AG04450 (cell line): ENCODE results near the gene DCUN1D3. TPM values are rescaled to one million over a fixed set of nuclear protein-coding genes. Genes with fewer than 3 reads are reported as not detected.

ENCODE experiments used
- CTCF ChIA-PET: fragments of 300-600, 350-600 bp; formaldehyde crosslinking; extraction: SDS; loops from one replicate; lab custom pipeline; 2022; ENCODE audit warnings: antibody characterized with exemption, inconsistent platforms; lab: Charles Lee
- POLR2A ChIA-PET: fragments of 350-600 bp; formaldehyde crosslinking; extraction: SDS; loops from one replicate; lab custom pipeline; 2021; ENCODE audit warnings: antibody characterized with exemption, inconsistent platforms; lab: Yijun Ruan, JAX
- DNase-seq: peaks from one replicate; pipeline ENCODE4 v3.0.0-alpha.2; 2011; ENCODE audit warnings: low read depth, low spot score
- H3K27ac ChIP-seq: one replicate; pipeline ENCODE4 v1.5.1; 2012; ENCODE audit warnings: low read depth, low read length, control low read depth
- H3K27me3 ChIP-seq: one replicate; pipeline ENCODE4 v1.6.0; 2012; ENCODE audit warnings: low read length; ENCODE audit not compliant: control insufficient read depth, insufficient read depth
- H3K4me3 ChIP-seq: 2 replicates; pipeline ENCODE4 v1.5.1; 2011; ENCODE audit warnings: mild to moderate bottlenecking, low read depth, low read length, control low read depth
- H3K9me3 ChIP-seq: 2 replicates; pipeline ENCODE4 v1.5.1; 2012; ENCODE audit warnings: low read length; ENCODE audit not compliant: control insufficient read depth, insufficient read depth
- polyA plus RNA-seq: library from polyadenylated mRNA; depleted of rRNA; stranded (reverse); fragments of >200 nt; gene quantifications from 2 replicates; pipeline ENCODE4 v1.2.3, GENCODE V29; 2011
- TF ChIP-seq, protein P1 (sequence below): IDR thresholded peaks from 2 replicates; pipeline ENCODE4 v1.5.1; 2011; ENCODE audit warnings: low read depth, low read length, control low read depth, inconsistent platforms

The DCUN1D3 gene
- polyA plus RNA-seq, 1 experiment: 11.3 TPM

DNA sequence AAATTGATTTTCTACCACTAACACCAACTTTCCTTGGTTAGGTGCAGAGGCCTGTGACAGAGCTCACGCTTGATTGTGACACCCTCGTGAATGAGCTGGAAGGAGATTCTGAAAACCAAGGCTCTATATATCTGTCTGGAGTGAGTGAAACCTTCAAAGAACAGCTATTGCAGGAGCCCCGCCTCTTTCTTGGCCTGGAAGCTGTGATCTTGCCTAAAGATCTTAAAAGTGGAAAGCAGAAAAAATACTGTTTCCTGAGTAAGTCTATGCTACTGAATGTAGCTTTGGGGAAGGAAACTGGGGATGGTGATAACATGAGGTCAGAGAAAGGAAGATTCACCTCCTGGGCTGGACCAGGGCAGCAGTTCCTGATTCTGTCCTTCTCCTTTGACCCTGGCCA, 55.6 kb downstream of the DCUN1D3 start:
- CTCF ChIA-PET: interaction anchor here (0.9 kb wide), 1 partner anchor 11 kb away, joined by 3 read pairs; no protein-coding TSS in a partner anchor
- Histone ChIP-seq H3K4me3 (no peak overlapping the region), H3K27me3 (no peaks in the 10 kb centered on the region), H3K27ac (no peak overlapping the region), H3K9me3 (no peaks in the 10 kb centered on the region)
- no peak for DNase-seq
- TF ChIP-seq, protein P1, sequence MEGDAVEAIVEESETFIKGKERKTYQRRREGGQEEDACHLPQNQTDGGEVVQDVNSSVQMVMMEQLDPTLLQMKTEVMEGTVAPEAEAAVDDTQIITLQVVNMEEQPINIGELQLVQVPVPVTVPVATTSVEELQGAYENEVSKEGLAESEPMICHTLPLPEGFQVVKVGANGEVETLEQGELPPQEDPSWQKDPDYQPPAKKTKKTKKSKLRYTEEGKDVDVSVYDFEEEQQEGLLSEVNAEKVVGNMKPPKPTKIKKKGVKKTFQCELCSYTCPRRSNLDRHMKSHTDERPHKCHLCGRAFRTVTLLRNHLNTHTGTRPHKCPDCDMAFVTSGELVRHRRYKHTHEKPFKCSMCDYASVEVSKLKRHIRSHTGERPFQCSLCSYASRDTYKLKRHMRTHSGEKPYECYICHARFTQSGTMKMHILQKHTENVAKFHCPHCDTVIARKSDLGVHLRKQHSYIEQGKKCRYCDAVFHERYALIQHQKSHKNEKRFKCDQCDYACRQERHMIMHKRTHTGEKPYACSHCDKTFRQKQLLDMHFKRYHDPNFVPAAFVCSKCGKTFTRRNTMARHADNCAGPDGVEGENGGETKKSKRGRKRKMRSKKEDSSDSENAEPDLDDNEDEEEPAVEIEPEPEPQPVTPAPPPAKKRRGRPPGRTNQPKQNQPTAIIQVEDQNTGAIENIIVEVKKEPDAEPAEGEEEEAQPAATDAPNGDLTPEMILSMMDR: no peak
- POLR2A ChIA-PET: no interaction called here

- no peak overlapping the region for H3K4me3 ChIP-seq
- ChIA-PET POLR2A (no interaction called here), CTCF (no interaction called here)
- no peaks in the 10 kb centered on the region for H3K27me3 ChIP-seq
- H3K9me3 ChIP-seq: no peaks in the 10 kb centered on the region
- TF ChIP-seq, protein P1: no peak
- DNase-seq: no peak
- no peak overlapping the region for H3K27ac ChIP-seq
Observed at GRCh38 chr16:20844054-20844453, 56.1 kb downstream of the DCUN1D3 start.

DNA sequence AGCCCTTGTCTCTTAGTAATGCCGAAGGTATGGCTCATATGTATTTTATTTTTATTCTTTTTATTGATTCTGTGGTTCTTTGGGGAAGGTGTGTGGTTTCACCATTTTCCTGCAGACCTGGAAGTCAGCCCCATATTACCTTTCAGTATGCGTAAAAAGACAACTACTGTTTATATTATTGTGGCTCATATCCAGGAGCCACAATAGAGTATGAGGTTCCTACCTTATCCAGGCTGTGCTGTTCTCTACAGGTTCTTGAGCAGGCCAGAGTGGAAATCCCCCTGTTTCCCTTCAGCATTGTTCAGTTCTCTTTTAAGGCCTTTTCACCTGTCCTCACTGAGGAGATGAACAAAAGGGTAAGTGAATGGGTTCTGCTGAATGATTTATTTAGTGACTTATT, 60.7 kb downstream of the DCUN1D3 start:
- POLR2A ChIA-PET: no interaction called here
- TF ChIP-seq, protein P1: no peak

GRCh38 chr16:20838240-20838639, 61.9 kb downstream of the DCUN1D3 start:
- CTCF ChIA-PET: no interaction called here
- TF ChIP-seq, protein P1: no peak
- Histone ChIP-seq H3K27me3 (no peaks in the 10 kb centered on the region), H3K4me3 (no peak overlapping the region), H3K27ac (no peak overlapping the region), H3K9me3 (no peaks in the 10 kb centered on the region)
- DNase-seq: no peak
- POLR2A ChIA-PET: no interaction called here

More for the DNA sequence above, 60.7 kb downstream of the DCUN1D3 start:
- no peak for DNase-seq
- Histone ChIP-seq H3K27me3 (no peaks in the 10 kb centered on the region), H3K4me3 (no peak overlapping the region), H3K27ac (no peak overlapping the region), H3K9me3 (no peaks in the 10 kb centered on the region)
- CTCF ChIA-PET: no interaction called here

GRCh38 chr16:20833086-20833485, 67.1 kb downstream of the DCUN1D3 start:
- H3K27ac ChIP-seq: no peak overlapping the region
- H3K27me3 ChIP-seq: no peaks in the 10 kb centered on the region
- DNase-seq: no peak
- CTCF ChIA-PET: interaction anchor here (0.7 to 1.5 kb wide), 5 partner anchors 10 to 468 kb away, joined by 3 to 4 read pairs (median 3); no protein-coding TSS in a partner anchor
- POLR2A ChIA-PET: no interaction called here
- H3K9me3 ChIP-seq: no peaks in the 10 kb centered on the region
- TF ChIP-seq, protein P1: no peak
- H3K4me3 ChIP-seq: no peak overlapping the region
